HG03378 (cell line): ENCODE measurements around the gene NUCB1.

Experiments
- ATAC-seq: cut with Tn5 transposase; IDR thresholded peaks from one replicate; pipeline ENCODE4 v1.9.1; 2021; ENCODE audit warnings: mild to moderate bottlenecking, moderate library complexity; ENCODE audit not compliant: unreplicated experiment

NUCB1 gene

DNA sequence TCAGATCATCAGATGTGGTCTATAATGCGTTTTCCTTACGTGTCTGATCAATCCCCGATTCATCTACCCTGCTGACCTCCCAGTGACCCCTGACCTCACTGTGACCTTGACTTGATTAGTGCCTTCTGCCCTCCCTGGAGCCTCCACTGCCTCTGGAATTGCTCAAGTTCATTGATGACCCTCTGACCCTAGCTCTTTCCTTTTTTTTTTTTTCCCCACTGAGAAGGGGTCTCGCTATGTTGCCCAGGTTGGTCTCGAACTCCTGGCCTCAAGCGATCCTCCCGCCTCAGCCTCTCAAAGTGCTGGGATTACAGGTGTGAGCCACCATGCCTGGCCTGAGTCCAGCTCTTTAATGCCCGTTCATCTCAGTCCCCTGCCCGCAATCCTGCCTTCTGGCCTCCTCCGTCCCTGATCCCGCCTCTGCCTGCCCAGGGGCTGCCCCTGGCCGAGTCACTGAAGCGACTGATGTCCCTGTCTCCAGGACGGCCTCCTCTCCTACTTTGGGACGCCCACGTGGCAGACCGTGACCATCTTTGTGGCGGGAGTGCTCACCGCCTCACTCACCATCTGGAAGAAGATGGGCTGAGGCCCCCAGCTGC lies 61.0 kb downstream of the NUCB1 start:
- ATAC-seq = no peak

DNA sequence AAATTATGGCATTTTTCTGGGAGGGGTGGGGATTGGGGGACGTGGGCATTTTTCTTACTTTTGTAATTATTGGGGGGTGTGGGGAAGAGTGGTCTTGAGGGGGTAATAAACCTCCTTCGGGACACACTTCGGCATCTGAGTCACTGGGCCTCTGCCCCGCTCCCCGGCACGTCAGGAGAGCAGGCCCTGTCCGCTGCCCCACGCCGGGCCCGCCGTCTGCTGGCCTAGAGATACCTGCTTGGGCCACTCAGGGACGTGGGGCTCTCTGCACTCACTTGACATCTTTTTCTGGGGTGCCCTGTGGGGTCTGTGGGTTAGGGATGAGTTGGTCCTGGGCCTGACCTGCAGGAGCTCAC lies 61.5 kb downstream of the NUCB1 start:
- no peak for ATAC-seq

DNA sequence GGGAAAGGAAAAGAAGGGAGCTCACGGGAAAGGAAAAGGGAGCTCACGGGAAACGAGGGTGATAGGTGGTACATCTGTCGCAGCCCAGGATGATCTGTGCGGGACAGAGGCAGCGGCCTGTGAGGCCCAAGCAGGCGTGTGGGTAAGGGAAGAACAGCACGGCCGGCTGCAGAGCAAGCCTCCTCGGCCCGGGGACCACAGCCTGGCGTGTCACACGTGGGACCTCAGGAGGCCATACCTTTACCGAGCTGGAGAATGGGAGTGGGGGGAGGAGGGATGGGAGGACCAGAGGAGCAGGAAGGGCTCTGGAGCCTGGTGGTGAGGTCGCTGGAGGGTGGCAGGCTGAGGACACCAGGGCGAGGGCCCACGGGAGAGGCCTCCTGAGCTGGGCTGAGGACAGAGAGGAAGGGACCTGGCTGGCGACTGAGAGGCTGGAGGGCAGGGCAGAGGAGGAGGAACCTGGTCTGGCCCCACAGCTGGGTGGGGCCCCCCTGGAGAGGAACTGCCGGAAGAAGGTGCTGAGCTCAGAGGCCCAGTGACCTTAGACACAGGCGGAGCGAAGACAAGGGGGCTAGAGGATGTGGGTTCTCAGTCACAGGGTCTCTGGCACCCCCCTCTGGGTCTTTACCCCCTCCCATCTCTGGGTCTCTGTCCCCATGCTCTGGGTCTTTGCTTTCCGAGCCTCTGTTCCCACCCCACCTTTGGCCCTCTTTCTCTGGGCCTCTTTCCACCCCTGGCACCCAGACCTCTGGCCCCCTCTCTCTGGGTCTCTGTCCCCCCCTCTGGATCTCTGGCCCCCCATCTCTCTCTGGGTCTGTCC lies 62.1 kb downstream of the NUCB1 start:
- no peak for ATAC-seq

DNA sequence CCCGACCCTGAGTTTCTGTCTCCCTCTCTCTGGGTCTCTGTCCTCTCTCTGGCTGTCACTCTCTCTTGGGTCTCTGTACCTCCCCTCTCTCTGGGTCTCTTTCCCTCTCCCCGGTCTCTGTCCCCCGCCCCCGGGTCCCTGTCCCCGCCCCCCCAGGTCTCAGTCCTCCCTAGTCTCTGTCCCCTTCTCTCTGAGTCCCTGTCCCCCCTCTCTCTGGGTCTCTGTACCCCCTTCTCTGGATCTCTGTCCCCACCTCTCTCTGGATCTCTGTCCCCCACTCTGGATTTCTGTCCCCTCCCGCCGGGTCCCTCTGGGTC lies 62.7 kb downstream of the NUCB1 start:
- no peak for ATAC-seq

DNA sequence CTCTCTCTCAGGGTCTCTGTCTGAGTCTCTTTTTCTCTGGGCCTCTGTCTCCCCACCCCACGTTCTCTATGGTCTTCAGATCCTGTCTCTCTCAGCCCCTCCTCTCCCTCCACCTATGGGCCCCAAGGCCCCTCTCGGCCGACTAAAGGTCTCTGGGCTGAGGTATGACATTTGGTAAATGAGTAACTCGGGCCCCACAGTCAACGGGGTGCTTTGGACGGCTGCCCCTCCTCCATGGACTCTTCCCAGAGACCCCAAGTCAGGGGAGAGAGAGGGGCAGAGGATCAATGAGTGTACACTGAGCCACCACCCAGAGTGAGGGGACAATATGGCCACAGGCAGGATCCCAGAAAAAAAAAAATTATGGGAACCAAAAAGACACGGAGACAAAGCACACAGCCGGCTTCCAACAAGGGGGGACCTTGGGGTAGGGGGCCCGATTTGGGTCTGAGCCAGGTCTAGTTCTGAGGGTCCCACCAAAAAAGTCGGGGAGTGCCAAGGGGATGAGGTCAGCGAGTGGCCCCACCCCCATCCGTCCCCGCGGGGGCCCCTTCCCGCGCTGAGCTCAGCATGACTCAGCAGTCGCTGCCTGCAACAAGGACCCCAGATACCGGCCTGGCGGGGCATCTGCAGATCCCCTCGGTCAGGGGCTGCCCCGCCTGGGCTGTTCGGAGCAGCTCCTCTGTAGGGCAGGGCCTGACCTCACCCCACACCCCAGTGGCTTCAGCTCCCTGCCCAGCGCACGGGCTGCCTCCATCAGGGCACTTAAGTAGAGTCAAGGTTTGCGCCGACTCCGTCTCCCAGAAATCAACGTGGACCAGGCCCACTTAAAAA lies 63.5 kb downstream of the NUCB1 start:
- no peak for ATAC-seq

DNA sequence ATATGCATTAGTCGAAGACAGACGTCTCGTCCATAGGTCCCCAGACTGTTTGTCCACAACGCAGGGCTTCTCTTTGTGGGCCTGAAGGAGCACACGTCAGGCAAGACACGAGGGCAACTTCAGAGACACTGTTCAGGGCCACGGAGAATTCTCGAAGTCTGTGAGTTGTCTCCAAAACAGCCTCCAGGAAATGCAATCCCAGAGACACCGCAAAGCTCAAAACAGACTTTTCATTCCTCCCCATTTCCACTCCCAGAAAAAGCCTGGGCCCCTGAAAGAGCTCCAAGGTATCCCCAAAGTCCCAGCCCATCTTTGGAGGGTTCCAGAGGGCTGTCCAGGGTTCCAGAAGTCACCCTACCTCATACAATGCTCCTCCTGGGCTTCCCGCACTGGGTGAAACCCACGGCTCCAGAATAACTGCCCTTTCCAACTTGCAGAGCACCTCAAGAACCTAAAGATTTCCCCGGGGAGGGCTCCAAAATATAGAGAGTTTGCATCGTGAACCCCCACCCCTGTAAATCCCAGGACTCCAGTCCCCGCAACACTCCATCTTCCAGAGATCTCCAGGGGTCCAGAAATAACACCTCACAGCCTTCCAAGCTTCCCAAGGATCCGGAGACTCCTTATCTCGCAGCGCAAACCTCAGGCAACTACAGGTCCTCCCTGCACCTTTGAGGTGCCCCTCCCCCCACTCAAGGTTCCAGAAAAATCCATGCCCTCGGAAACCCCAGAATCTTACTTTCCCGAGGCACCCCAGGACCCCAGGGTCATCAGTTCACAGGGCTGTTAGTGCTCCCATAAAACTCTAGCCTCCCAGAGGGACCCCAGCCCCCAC lies 64.3 kb downstream of the NUCB1 start:
- no peak for ATAC-seq

DNA sequence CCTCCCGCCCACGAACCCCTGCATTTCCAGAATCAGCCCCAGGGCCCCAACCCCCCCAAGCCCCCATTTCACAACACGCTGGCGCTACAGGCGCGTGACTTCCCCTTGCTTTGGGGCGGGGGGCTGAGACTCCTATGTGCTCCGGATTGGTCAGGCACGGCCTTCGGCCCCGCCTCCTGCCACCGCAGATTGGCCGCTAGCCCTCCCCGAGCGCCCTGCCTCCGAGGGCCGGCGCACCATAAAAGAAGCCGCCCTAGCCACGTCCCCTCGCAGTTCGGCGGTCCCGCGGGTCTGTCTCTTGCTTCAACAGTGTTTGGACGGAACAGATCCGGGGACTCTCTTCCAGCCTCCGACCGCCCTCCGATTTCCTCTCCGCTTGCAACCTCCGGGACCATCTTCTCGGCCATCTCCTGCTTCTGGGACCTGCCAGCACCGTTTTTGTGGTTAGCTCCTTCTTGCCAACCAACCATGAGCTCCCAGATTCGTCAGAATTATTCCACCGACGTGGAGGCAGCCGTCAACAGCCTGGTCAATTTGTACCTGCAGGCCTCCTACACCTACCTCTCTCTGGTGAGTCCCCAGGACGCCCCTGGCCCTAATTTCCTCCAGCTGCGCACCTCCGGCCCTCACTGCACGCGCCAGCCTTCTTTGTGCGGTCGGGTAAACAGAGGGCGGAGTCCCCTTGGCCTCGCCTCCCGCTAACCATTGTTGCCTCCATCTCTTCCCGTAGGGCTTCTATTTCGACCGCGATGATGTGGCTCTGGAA lies 65.1 kb downstream of the NUCB1 start, which contains the start of gene FTL:
TSS of gene FTL (plus strand) at position 270 of the 766 bp plus-strand sequence. CDS start at position 469, 199 bp downstream.
- peak; percentile 43 for ATAC-seq

DNA sequence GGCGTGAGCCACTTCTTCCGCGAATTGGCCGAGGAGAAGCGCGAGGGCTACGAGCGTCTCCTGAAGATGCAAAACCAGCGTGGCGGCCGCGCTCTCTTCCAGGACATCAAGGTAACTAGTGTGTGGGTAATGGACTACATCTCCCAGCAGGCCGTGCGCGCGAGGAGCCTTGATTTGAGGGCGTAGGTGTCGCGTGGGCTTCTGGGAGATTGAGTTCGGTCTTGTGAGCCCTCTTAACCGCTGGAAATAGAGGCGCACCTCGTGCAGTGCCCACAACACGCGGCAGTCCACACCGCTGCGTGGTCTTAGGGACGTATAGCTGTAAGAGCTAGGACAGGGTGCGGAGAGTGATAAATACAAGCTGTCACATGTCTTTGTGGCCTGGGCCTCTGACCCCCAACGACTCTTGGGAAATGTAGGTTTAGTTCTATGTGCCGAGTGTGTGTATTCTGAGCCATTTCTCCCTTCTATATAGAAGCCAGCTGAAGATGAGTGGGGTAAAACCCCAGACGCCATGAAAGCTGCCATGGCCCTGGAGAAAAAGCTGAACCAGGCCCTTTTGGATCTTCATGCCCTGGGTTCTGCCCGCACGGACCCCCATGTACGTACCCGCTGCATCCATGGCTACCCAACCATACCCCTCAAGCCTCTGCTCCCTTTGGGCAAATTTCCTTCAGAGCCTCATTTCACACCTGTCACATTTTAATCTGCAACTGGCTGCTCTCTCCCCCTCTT lies 65.9 kb downstream of the NUCB1 start:
- peak; percentile 24 for ATAC-seq

DNA sequence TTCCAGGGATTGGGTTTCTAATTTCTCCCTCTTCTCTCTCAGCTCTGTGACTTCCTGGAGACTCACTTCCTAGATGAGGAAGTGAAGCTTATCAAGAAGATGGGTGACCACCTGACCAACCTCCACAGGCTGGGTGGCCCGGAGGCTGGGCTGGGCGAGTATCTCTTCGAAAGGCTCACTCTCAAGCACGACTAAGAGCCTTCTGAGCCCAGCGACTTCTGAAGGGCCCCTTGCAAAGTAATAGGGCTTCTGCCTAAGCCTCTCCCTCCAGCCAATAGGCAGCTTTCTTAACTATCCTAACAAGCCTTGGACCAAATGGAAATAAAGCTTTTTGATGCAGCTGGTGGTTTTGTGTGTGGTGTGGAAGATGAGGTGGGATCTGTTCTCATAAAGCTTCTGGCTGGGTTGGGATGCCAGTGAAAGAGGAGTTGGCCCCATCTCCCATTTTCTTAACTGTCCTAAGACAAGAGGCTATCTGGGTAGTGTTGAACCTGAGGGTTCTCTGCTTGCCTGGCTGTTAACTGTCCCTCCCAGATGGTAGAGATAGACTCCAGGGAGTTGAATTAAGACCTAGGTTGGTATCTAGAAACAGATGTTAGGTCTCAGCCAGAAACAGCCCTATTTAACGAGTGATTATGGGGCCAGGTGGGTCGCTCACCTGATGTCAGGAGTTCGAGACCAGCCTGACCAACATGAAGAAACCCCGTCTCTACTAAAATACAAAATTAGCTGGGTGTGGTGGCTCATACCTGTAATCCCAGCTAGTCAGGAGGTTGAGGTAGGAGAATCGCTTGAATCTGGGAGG lies 66.6 kb downstream of the NUCB1 start:
- ATAC-seq = no peak

DNA sequence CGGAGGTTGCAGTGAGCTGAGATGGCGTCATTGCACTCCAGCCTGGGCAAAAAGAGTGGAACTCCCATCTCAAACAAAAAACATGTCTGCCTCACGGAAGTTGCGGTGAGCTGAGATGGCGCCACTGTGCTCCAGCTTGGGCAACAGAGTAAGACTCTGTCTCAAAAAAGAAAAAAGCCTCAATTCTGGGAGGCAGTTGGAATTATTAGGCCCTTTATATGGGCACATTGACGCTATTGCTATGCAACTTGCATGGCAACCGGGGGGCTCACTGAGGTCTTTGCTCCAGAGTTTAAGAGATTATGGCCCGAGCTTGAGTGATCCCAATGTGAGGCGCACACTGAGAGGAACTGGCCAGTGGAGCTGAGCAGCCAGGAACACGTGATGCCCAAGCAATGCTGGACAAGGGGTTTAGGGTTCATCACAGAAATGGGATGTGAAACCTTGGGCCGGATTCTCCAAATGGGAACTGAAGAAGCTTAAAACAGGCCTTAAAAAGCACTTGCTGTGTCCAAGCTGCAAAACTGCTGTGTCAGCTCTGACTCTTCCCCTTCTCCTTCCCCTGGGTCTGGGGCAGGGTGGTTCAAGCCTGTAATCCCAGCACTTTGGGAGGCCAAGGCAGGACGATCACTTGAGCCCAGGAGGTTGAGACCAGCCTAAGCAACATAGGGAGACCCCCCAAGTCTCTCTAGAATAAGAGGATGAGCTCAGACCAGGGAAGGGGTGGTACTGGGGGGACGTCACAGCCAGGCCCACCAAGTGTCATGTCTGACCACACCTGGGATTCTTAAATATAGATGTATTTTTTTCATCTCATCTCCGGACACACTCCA lies 67.5 kb downstream of the NUCB1 start:
- no peak for ATAC-seq

DNA sequence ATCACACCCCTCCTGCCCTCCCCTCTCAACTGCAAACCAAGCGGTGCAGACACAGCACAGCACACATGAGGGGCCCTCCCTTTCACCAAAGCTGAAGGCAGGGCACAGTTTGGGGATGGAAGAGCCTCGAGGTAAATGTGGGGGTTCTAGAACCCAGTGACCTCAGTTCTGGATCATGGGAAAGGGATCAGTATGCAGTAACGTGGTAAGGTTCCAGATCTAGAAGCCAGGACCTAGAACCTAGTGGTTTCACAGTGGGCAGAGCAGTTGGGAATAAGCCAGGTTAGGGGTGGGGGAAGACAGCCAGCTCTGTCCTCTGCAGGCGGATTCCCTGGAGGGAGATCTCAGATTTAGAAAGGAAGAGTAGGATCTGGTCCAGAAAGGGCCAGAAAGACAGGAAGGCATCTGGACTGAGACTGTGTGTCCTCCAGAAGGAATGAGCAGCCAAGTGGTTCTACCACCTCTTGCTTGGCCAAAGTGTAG lies 68.1 kb downstream of the NUCB1 start:
- ATAC-seq = no peak

DNA sequence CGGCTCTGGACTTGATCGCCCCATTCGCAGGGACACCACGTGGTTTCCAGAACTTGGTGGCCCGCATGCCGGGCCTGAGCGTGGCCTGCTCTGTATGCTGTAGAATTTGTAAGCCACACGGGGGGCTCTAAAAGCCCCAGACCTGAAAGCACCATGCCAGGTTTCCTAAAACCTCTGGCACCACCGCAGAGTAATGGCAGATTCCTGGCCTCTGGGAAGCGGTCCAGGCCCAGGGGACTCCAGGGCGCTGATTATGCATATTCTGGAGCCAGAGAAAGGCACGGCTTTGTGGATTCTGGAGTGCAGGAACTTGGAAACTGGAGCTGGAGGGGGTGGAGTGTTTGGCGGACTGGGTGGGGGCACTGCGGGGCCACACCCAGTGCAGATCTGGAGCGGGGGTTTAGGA lies 68.7 kb downstream of the NUCB1 start:
- no peak for ATAC-seq

DNA sequence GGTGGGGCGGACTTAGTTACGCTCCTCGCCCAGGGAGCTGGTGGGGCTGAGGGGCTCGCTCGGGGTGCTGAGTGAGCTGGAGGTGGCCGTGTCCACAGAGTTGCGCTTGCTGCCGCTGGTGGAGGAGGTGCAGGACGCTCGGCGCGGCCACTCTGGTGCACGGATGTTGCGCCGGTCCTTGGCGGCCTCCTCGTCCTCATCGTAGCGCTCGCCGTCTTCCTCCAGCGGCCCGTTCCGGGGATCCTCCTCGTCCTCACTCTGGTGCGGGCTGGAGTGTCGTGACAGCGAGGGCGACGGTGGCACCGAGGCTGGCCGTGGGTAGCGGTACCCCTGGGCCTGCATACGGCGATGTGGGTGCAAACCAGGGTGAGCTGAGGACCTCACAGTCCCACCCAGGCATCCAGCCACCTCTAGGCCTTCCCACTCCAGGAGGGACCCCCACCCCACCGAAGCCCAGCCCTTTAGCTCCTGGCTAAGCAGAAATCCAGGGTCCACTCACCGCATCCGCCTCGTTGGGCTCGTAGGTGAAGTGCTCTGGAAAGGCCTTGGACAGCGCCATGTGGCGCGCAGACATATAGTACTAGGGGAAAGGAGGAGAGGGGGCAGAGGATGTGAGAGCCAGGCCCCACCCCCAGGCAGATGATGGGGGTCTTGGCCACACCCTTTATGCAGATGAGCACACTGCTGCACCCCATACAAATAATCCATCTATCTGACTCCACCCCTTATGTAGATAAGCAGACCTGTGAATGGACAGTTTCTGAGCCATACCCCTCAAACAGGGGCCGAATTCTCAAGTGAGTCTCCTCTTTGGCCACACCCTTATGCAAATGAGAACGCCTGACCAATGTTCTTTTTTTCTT lies 69.4 kb downstream of the NUCB1 start:
- no peak for ATAC-seq

DNA sequence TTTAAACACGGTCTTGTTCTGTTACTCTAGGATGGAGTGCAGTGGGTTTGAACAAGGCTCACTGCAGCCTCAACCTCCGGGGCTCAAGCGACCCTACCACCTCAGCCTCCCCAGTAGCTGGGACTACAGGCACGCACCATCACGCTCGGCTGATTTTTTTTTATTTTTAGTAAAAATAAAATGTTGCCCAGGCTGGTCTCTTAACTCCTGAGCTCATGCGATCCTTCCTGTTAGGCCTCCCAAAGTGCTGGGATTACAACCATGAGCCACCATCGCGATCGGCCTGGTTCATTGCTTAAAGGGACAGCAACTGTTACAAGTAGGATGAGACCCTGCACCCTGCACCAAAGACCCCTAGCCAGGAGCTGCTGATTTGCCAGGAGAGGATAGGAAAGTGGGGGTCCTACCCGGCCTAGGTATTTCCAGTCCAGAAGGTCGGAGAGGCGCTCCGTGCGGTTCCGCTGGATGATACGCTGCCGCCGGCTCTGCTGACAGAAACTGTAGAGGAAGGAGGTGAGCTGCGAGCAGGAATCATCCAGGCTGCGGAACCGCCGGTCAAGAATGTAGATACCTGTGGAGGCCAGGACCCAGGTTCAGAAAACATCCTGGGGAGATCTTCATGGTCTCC lies 70.1 kb downstream of the NUCB1 start:
- ATAC-seq = no peak

DNA sequence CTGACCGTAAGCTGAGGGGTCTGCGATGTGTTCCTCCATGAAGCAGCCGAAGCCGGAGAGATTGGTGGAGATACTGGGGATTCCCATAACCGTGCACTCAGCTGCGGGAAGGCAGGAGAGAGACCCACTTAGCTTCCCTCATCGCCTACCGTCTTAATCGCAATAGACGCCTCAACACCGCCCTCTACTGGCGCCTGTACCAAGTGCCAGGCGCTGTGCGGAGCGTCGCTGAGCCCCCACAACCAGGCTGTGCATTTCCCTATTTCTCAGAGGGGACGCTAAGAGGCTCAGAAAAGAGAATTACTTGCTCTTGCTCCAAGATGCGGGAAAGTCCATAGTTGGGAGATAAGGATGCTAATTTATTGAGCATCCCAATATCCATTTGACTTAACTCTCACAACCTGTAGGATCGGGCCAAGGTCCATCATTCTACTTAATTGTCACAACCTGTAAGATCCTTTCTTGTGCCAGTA lies 70.8 kb downstream of the NUCB1 start:
- no peak for ATAC-seq
